DND-41 (cell line): ENCODE measurements around the gene SFXN5.

ENCODE experiments used
- ATAC-seq: fragments of 200-7000 bp; cut with Tn5 transposase; 3 replicates; pipeline ENCODE4 v1.9.1; 2021; ENCODE audit warnings: low read depth; ENCODE audit not compliant: insufficient read depth
- DNase-seq: peaks from one replicate; pipeline ENCODE4 v3.0.0-alpha.2; 2020
- H2AFZ ChIP-seq: 2 replicates; pipeline ENCODE4 v1.6.0; 2012; ENCODE audit warnings: low read depth, low read length
- H3K27ac ChIP-seq: 2 replicates; pipeline ENCODE4 v1.5.1; 2012; ENCODE audit warnings: low read length, inconsistent platforms
- H3K27me3 ChIP-seq: fragments of 200-600 bp; sonication (generic); 2 replicates; pipeline ENCODE4 v1.6.0; 2012; ENCODE audit warnings: low read length, mild to moderate bottlenecking, inconsistent platforms; ENCODE audit not compliant: insufficient read depth, poor library complexity
- H3K36me3 ChIP-seq: 2 replicates; pipeline ENCODE4 v1.5.1; 2012; ENCODE audit warnings: low read length, inconsistent platforms; ENCODE audit not compliant: insufficient read depth
- H3K4me1 ChIP-seq: 2 replicates; pipeline ENCODE4 v1.5.1; 2012; ENCODE audit warnings: mild to moderate bottlenecking, low read length; ENCODE audit not compliant: insufficient read depth
- H3K4me2 ChIP-seq: 2 replicates; pipeline ENCODE4 v1.6.0; 2012; ENCODE audit warnings: mild to moderate bottlenecking, moderate library complexity, low read length, inconsistent platforms; ENCODE audit not compliant: insufficient read depth
- H3K4me3 ChIP-seq, 2 experiments: fragments of 200-600 bp in 1 of 2; shearing (Covaris generic) in 1 of 2; 2 replicates each; pipeline ENCODE4 v1.5.1; 2012 to 2016; ENCODE audit warnings: inconsistent platforms in 2 of 2, low read length in 2 of 2, mild to moderate bottlenecking in 2 of 2, low read depth in 1 of 2, moderate library complexity in 1 of 2
- H3K79me2 ChIP-seq: 2 replicates; pipeline ENCODE4 v1.6.0; 2012; ENCODE audit warnings: low read length, inconsistent platforms; ENCODE audit not compliant: insufficient read depth
- H3K9ac ChIP-seq: 2 replicates; pipeline ENCODE4 v1.6.0; 2012; ENCODE audit warnings: low read depth, mild to moderate bottlenecking, inconsistent platforms, low read length, moderate library complexity
- H3K9me3 ChIP-seq: 2 replicates; pipeline ENCODE4 v1.5.1; 2012; ENCODE audit warnings: low read length, moderate library complexity, mild to moderate bottlenecking, inconsistent platforms; ENCODE audit not compliant: insufficient read depth, severe bottlenecking
- H4K20me1 ChIP-seq: 2 replicates; pipeline ENCODE4 v1.6.0; 2012; ENCODE audit warnings: low read length; ENCODE audit not compliant: insufficient read depth
- EZH2 ChIP-seq: IDR thresholded peaks from 3 replicates; pipeline ENCODE4 v1.6.1; 2012; ENCODE audit warnings: borderline replicate concordance, low read depth, mild to moderate bottlenecking, moderate library complexity, low read length, inconsistent platforms; ENCODE audit not compliant: severe bottlenecking
- TF ChIP-seq, protein P1 (sequence below): IDR thresholded peaks from 2 replicates; pipeline ENCODE4 v1.5.1; 2012; ENCODE audit warnings: borderline replicate concordance, low read length, moderate library complexity, mild to moderate bottlenecking; ENCODE audit not compliant: poor library complexity, severe bottlenecking; ENCODE audit errors: extremely low read depth

The SFXN5 gene

DNA sequence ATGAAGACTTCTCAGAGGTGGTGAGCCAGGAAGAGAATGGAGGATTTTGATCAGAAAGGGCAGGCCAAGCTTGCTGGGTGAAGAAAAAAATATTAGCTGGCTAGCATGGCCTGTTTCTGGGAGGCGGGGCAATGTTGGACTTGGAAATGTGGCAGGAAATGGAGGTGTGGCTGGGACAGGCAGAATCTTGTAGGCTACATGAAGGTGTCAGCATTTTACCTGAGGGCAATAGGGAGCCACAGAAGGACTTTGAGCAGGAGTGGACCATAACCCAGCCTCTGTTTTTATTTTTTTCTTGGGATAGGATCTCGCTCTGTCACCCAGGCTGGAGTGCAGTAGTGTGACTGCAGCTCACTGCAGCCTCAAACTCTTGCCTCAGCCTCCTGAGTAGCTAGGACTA, 122.5 kb downstream of the SFXN5 start:
- no peak for TF ChIP-seq EZH2
- TF ChIP-seq, protein P1, sequence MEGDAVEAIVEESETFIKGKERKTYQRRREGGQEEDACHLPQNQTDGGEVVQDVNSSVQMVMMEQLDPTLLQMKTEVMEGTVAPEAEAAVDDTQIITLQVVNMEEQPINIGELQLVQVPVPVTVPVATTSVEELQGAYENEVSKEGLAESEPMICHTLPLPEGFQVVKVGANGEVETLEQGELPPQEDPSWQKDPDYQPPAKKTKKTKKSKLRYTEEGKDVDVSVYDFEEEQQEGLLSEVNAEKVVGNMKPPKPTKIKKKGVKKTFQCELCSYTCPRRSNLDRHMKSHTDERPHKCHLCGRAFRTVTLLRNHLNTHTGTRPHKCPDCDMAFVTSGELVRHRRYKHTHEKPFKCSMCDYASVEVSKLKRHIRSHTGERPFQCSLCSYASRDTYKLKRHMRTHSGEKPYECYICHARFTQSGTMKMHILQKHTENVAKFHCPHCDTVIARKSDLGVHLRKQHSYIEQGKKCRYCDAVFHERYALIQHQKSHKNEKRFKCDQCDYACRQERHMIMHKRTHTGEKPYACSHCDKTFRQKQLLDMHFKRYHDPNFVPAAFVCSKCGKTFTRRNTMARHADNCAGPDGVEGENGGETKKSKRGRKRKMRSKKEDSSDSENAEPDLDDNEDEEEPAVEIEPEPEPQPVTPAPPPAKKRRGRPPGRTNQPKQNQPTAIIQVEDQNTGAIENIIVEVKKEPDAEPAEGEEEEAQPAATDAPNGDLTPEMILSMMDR, result no peak
- H3K9ac ChIP-seq, result no peak overlapping the region
- H3K4me3 ChIP-seq, result no peak overlapping the region
- H2AFZ ChIP-seq, result no peak overlapping the region
- no peaks in the 10 kb centered on the region for H3K27me3 ChIP-seq
- no peak overlapping the region for H3K4me2 ChIP-seq
- no peaks in the 10 kb centered on the region for H3K79me2 ChIP-seq
- no peak for ATAC-seq
- no peaks in the 10 kb centered on the region for H3K4me1 ChIP-seq
- no peaks in the 10 kb centered on the region for H3K9me3 ChIP-seq
- no peak overlapping the region for H3K27ac ChIP-seq
- H4K20me1 ChIP-seq, result no peaks in the 10 kb centered on the region
- no peak for DNase-seq
- no peaks in the 10 kb centered on the region for H3K36me3 ChIP-seq

DNA sequence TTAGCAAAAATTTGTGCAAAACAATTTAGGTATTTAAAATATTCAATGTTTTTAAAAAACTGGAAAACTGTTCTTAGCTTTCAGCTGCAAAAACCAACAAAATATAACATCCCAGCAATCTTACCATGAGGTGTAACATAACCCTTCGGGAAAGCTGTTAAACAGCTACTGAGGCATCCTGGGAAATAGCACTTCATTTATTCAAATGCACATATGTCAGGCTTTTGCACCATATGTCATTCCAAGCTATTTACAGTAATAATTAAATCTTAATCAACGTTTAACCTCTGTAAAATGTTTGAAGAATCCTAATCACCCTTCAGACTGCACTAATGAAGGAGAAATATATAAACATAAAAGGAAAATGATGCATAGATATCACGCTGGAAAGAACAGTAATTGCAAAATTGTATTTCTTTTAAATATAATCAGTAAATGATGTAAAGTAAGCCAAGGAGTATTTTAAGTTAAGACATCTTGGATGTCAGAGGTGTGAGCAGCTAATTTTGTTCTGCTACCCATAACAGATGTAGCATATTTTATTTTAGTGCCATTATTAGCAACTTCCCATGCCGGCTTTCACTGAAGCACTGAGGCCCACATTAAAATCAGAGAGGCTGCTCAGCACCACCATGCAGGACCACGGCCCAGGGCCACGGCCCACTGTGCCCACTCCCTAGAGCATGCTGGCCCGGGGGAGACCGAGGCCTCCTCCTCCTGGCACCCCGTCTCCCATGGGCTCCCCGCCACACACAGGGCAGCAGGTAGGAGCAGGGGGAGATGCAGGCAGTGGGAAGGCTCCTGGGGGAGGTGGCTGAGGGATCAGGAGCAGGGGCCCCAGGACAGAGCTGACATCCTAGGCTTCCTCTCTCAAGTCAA, 123.3 kb downstream of the SFXN5 start:
- H3K27ac ChIP-seq, result no peak overlapping the region
- H3K79me2 ChIP-seq, result no peaks in the 10 kb centered on the region
- no peaks in the 10 kb centered on the region for H4K20me1 ChIP-seq
- no peaks in the 10 kb centered on the region for H3K36me3 ChIP-seq
- no peaks in the 10 kb centered on the region for H3K9me3 ChIP-seq
- H3K4me1 ChIP-seq, result no peaks in the 10 kb centered on the region
- no peak overlapping the region for H3K4me2 ChIP-seq
- no peak for DNase-seq
- TF ChIP-seq, protein P1, result no peak
- no peak for TF ChIP-seq EZH2
- no peak overlapping the region for H3K4me3 ChIP-seq
- no peak overlapping the region for H3K9ac ChIP-seq
- no peaks in the 10 kb centered on the region for H3K27me3 ChIP-seq
- H2AFZ ChIP-seq, result no peak overlapping the region
- no peak for ATAC-seq

DNA sequence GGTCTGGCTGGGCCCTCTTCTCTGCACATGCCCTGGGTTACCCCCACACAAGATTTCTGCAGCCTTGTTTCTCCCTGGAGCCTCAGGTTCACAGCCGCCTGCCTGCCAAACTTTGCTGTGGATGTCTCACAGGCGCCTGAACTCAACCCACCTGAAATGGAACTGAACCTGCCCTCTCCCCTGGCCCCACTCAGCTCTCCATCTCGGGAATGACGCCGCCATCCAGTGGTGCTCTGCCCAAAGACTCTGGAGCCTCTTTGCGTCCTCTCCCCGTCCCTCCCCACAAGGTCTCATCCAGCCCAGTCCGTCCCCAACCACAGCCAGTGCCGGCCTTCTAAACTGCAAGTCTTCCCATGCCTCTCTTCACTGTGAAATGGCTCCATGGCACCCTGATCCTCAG, 125.0 kb downstream of the SFXN5 start:
- H2AFZ ChIP-seq, result no peak overlapping the region
- H4K20me1 ChIP-seq, result no peaks in the 10 kb centered on the region
- no peak overlapping the region for H3K9ac ChIP-seq
- DNase-seq (no peak), ATAC-seq (no peak)
- no peaks in the 10 kb centered on the region for H3K36me3 ChIP-seq
- no peaks in the 10 kb centered on the region for H3K27me3 ChIP-seq
- H3K9me3 ChIP-seq, result no peaks in the 10 kb centered on the region
- no peaks in the 10 kb centered on the region for H3K4me1 ChIP-seq
- no peak for TF ChIP-seq EZH2
- TF ChIP-seq, protein P1, result no peak
- H3K27ac ChIP-seq, result no peak overlapping the region
- H3K4me2 ChIP-seq, result no peak overlapping the region
- H3K79me2 ChIP-seq, result no peaks in the 10 kb centered on the region
- no peak overlapping the region for H3K4me3 ChIP-seq
